HL-60 (cell line): ENCODE results near the gene MAN2B2.

Experiments
- POLR2AphosphoS5 ChIP-seq: IDR thresholded peaks from 2 replicates; pipeline ENCODE4 v1.6.1; 2012; ENCODE audit warnings: low read depth
- TF ChIP-seq, protein P1 (sequence below): IDR thresholded peaks from 2 replicates; pipeline ENCODE4 v1.6.1; 2012; ENCODE audit warnings: low read depth; ENCODE audit not compliant: insufficient replicate concordance

DNA sequence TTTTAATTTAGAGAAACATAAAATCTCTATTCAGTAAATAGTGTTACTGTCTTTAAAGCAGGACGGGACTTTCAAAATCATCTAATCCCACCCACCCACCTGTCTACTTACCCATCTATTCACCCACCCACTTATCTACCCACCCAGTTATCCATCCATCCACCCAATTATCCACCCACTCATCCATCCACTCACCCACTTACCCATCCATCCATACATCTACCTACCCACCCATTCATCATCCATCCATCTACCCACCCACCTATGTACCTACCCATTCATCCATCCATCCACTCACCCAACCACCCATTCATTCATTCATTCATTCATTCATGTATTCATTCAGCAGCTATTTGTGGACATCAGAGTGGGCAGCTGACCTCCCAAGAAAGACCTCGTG, 30.6 kb downstream of the MAN2B2 start:
- TF ChIP-seq POLR2AphosphoS5, result no peak
- TF ChIP-seq, protein P1, sequence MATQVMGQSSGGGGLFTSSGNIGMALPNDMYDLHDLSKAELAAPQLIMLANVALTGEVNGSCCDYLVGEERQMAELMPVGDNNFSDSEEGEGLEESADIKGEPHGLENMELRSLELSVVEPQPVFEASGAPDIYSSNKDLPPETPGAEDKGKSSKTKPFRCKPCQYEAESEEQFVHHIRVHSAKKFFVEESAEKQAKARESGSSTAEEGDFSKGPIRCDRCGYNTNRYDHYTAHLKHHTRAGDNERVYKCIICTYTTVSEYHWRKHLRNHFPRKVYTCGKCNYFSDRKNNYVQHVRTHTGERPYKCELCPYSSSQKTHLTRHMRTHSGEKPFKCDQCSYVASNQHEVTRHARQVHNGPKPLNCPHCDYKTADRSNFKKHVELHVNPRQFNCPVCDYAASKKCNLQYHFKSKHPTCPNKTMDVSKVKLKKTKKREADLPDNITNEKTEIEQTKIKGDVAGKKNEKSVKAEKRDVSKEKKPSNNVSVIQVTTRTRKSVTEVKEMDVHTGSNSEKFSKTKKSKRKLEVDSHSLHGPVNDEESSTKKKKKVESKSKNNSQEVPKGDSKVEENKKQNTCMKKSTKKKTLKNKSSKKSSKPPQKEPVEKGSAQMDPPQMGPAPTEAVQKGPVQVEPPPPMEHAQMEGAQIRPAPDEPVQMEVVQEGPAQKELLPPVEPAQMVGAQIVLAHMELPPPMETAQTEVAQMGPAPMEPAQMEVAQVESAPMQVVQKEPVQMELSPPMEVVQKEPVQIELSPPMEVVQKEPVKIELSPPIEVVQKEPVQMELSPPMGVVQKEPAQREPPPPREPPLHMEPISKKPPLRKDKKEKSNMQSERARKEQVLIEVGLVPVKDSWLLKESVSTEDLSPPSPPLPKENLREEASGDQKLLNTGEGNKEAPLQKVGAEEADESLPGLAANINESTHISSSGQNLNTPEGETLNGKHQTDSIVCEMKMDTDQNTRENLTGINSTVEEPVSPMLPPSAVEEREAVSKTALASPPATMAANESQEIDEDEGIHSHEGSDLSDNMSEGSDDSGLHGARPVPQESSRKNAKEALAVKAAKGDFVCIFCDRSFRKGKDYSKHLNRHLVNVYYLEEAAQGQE, result no peak
